IMR-90 (cell line): ENCODE measurements around the gene KDM1A. TPM values are rescaled to one million over a fixed set of nuclear protein-coding genes. Genes with fewer than 3 reads are reported as not detected.

Experiments used
- ATAC-seq: fragments of 200-7000 bp; cut with Tn5 transposase; 2 replicates; pipeline ENCODE4 v1.9.1; 2020; ENCODE audit warnings: low read depth, mild to moderate bottlenecking, moderate library complexity
- BruUV-seq: library from RNA; stranded (reverse); fragments of 400-500 nt; replicated peaks from 2 replicates; lab custom pipeline; 2021; lab: Mats Ljungman, UMichigan
- CTCF ChIA-PET: fragments of 300-600 bp; formaldehyde crosslinking; extraction: SDS; loops from one replicate; lab custom pipeline; 2021; ENCODE audit warnings: antibody characterized with exemption; lab: Yijun Ruan, JAX
- POLR2A ChIA-PET: fragments of 300-600 bp; sonication (Branson Sonifier 250); formaldehyde crosslinking; loops from one replicate; lab custom pipeline; 2022; ENCODE audit warnings: antibody characterized with exemption; ENCODE audit not compliant: unreplicated experiment; lab: Charles Lee
- DNase-seq: peaks from one replicate; pipeline ENCODE4 v3.0.0; 2013
- H2AFZ ChIP-seq: replicated peaks from 2 replicates; pipeline ENCODE3; 2013; ENCODE audit warnings: low read length, mild to moderate bottlenecking; ENCODE audit not compliant: poor library complexity
- H2AK5ac ChIP-seq: 2 replicates; pipeline ENCODE4 v1.6.1; 2013; ENCODE audit warnings: low read depth, low read length, inconsistent platforms
- H2AK9ac ChIP-seq: replicated peaks from 2 replicates; pipeline ENCODE3; 2013; ENCODE audit warnings: mild to moderate bottlenecking, low read depth, low read length, moderate library complexity; ENCODE audit not compliant: poor library complexity
- H2BK120ac ChIP-seq: 2 replicates; pipeline ENCODE4 v1.6.1; 2013; ENCODE audit warnings: low read depth, low read length, inconsistent platforms
- H2BK15ac ChIP-seq: 3 replicates; pipeline ENCODE4 v1.6.1; 2013; ENCODE audit warnings: low read depth, low read length, inconsistent platforms
- H2BK20ac ChIP-seq: 2 replicates; pipeline ENCODE4 v1.6.1; 2013; ENCODE audit warnings: low read depth, mild to moderate bottlenecking, inconsistent platforms, low read length, moderate library complexity
- H2BK5ac ChIP-seq: 2 replicates; pipeline ENCODE4 v1.6.1; 2013; ENCODE audit warnings: mild to moderate bottlenecking, low read depth, low read length, inconsistent platforms; ENCODE audit not compliant: poor library complexity, severe bottlenecking
- H3K14ac ChIP-seq: replicated peaks from 2 replicates; pipeline ENCODE4 v1.6.1; 2013; ENCODE audit warnings: low read depth, low read length, inconsistent platforms
- H3K18ac ChIP-seq: 2 replicates; pipeline ENCODE4 v1.6.1; 2013; ENCODE audit warnings: low read depth, low read length, control low read depth
- H3K23ac ChIP-seq: 2 replicates; pipeline ENCODE4 v1.6.1; 2013; ENCODE audit warnings: low read depth, low read length, inconsistent platforms
- H3K27ac ChIP-seq: 2 replicates; pipeline ENCODE4 v1.5.1; 2013; ENCODE audit warnings: mild to moderate bottlenecking, control low read depth, low read length; ENCODE audit not compliant: insufficient read depth
- H3K27me3 ChIP-seq: 2 replicates; pipeline ENCODE4 v1.6.1; 2013; ENCODE audit warnings: low read length; ENCODE audit not compliant: control insufficient read depth, insufficient read depth
- H3K36me3 ChIP-seq: 2 replicates; pipeline ENCODE4 v1.6.1; 2013; ENCODE audit warnings: low read length, mixed read lengths; ENCODE audit not compliant: control insufficient read depth, insufficient read depth
- H3K4ac ChIP-seq: 2 replicates; pipeline ENCODE4 v1.6.1; 2013; ENCODE audit warnings: low read depth, low read length, inconsistent platforms
- H3K4me1 ChIP-seq: 2 replicates; pipeline ENCODE4 v1.6.1; 2013; ENCODE audit warnings: low read length, mixed read lengths; ENCODE audit not compliant: control insufficient read depth, insufficient read depth
- H3K4me2 ChIP-seq: 2 replicates; pipeline ENCODE4 v1.6.1; 2013; ENCODE audit warnings: low read depth, mild to moderate bottlenecking, control low read depth, low read length, moderate library complexity
- H3K4me3 ChIP-seq: 2 replicates; pipeline ENCODE4 v1.5.1; 2013; ENCODE audit warnings: low read depth, mild to moderate bottlenecking, control low read depth, low read length, moderate library complexity; ENCODE audit not compliant: insufficient read depth
- H3K56ac ChIP-seq: 2 replicates; pipeline ENCODE4 v1.6.1; 2013; ENCODE audit warnings: low read length, inconsistent platforms; ENCODE audit not compliant: insufficient read depth; ENCODE audit errors: extremely low read depth
- H3K79me1 ChIP-seq, 2 experiments: 2 replicates each; pipeline ENCODE4 v1.6.1; 2013; ENCODE audit warnings: low read length in 2 of 2, inconsistent platforms in 1 of 2, low read depth in 1 of 2
- H3K9ac ChIP-seq: 2 replicates; pipeline ENCODE4 v1.6.1; 2013; ENCODE audit warnings: low read depth, low read length, control low read depth
- H3K9me1 ChIP-seq: 2 replicates; pipeline ENCODE4 v1.6.1; 2013; ENCODE audit warnings: low read length, inconsistent platforms; ENCODE audit not compliant: insufficient read depth
- H3K9me3 ChIP-seq: 2 replicates; pipeline ENCODE4 v1.6.1; 2013; ENCODE audit warnings: low read length; ENCODE audit not compliant: control insufficient read depth, insufficient read depth
- H4K20me1 ChIP-seq: 2 replicates; pipeline ENCODE4 v1.6.1; 2013; ENCODE audit warnings: low read length, inconsistent platforms; ENCODE audit not compliant: insufficient read depth
- H4K5ac ChIP-seq: 2 replicates; pipeline ENCODE4 v1.6.1; 2013; ENCODE audit warnings: mild to moderate bottlenecking, low read depth, low read length, control low read depth
- H4K8ac ChIP-seq, 2 experiments: 2 replicates each; pipeline ENCODE4 v1.6.1; 2013; ENCODE audit warnings: low read depth in 2 of 2, low read length in 2 of 2, control low read depth in 1 of 2, inconsistent platforms in 1 of 2
- H4K91ac ChIP-seq: 2 replicates; pipeline ENCODE4 v1.6.1; 2013; ENCODE audit warnings: low read depth, low read length, inconsistent platforms; ENCODE audit not compliant: insufficient read depth
- BHLHE40 ChIP-seq: fragments of 150-350 bp; IDR thresholded peaks from 2 replicates; pipeline ENCODE4 v1.6.1; 2016; ENCODE audit warnings: mild to moderate bottlenecking, low read depth, low read length
- CEBPB ChIP-seq: IDR thresholded peaks from 2 replicates; pipeline ENCODE4 v1.6.1; 2012; ENCODE audit warnings: low read depth, low read length, improper control_type of control experiment
- CHD1 ChIP-seq: IDR thresholded peaks from 2 replicates; pipeline ENCODE4 v1.6.1; 2012; ENCODE audit warnings: low read depth, low read length, improper control_type of control experiment
- CTCF ChIP-seq: conservative IDR thresholded peaks from 2 replicates; pipeline ENCODE4 v1.5.1; 2012; ENCODE audit warnings: mild to moderate bottlenecking, low read depth, low read length, improper control_type of control experiment
- ELK1 ChIP-seq: fragments of 150-350 bp; IDR thresholded peaks from 2 replicates; pipeline ENCODE4 v1.6.1; 2016; ENCODE audit warnings: low read depth, mild to moderate bottlenecking, low read length, moderate library complexity, borderline replicate concordance
- FOS ChIP-seq: fragments of 150-350 bp; IDR thresholded peaks from 2 replicates; pipeline ENCODE4 v1.6.1; 2016; ENCODE audit warnings: low read depth, low read length
- MAFK ChIP-seq: IDR thresholded peaks from 2 replicates; pipeline ENCODE4 v1.6.1; 2012; ENCODE audit warnings: low read depth, low read length, improper control_type of control experiment
- MAZ ChIP-seq: IDR thresholded peaks from 2 replicates; pipeline ENCODE4 v1.6.1; 2012; ENCODE audit warnings: low read depth, mild to moderate bottlenecking, low read length, improper control_type of control experiment, moderate library complexity, borderline replicate concordance
- MXI1 ChIP-seq: IDR thresholded peaks from 2 replicates; pipeline ENCODE4 v1.6.1; 2012; ENCODE audit warnings: low read depth, mild to moderate bottlenecking, low read length, moderate library complexity, borderline replicate concordance
- NFE2L2 ChIP-seq: fragments of 150-350 bp; IDR thresholded peaks from 2 replicates; pipeline ENCODE4 v1.6.1; 2016; ENCODE audit warnings: low read depth, mild to moderate bottlenecking, low read length
- POLR2A ChIP-seq: IDR thresholded peaks from 2 replicates; pipeline ENCODE4 v1.6.1; 2012; ENCODE audit warnings: mild to moderate bottlenecking, low read depth, low read length
- RAD21 ChIP-seq: IDR thresholded peaks from 2 replicates; pipeline ENCODE4 v1.6.1; 2012; ENCODE audit warnings: low read length, improper control_type of control experiment
- RCOR1 ChIP-seq: IDR thresholded peaks from 2 replicates; pipeline ENCODE4 v1.6.1; 2012; ENCODE audit warnings: mild to moderate bottlenecking, low read length, improper control_type of control experiment; ENCODE audit not compliant: insufficient replicate concordance
- RFX5 ChIP-seq: IDR thresholded peaks from 2 replicates; pipeline ENCODE4 v1.8.0; 2012; ENCODE audit warnings: low read depth, mild to moderate bottlenecking, low read length, moderate library complexity
- SMC3 ChIP-seq: fragments of 150-350 bp; IDR thresholded peaks from 2 replicates; pipeline ENCODE4 v1.6.1; 2016; ENCODE audit warnings: low read depth, mild to moderate bottlenecking, antibody characterized with exemption, low read length, moderate library complexity
- WGBS, 2 experiments: methylation state at CpG; one replicate each; pipeline versions ENCODE4 v1.1.5 to v1.1.7; 2013; ENCODE audit warnings: missing lambda C conversion rate in 2 of 2; ENCODE audit not compliant: insufficient read length in 1 of 2; ENCODE audit errors: extremely low coverage in 2 of 2; 5-methylcytosine and 5-hydroxymethylcytosine counted together
- dilution Hi-C: fragments of 300-500 bp; cut with HindIII; formaldehyde crosslinking; loops from one replicate; pipeline ENCODE4 v1.14.3; 2018; ENCODE audit warnings: low sequenced_read_pairs; ENCODE audit not compliant: unreplicated experiment
- in situ Hi-C: fragments of 300-500 bp; cut with MboI; formaldehyde crosslinking; loops from 3 replicates; pipeline ENCODE4 v1.14.3; 2019; ENCODE audit warnings: low sequenced_read_pairs, inconsistent platforms, mixed read lengths
- intact Hi-C: fragments of 100-400 bp; cut with micrococcal nuclease; formaldehyde crosslinking; loops from 2 replicates; pipeline ENCODE4 v1.10.0; 2022
- polyA plus RNA-seq, 3 experiments: library from polyadenylated mRNA; depleted of rRNA; stranded (reverse); fragments of >200 nt; gene quantifications; 2 replicates each; pipeline ENCODE4 v1.2.3, GENCODE V29; 2012; ENCODE audit warnings: low replicate concordance in 1 of 3
- total RNA-seq: library from RNA; depleted of rRNA; stranded (reverse); fragments of >200 nt; gene quantifications from 2 replicates; pipeline ENCODE4 v1.2.3, GENCODE V29; 2012
- TF ChIP-seq, protein P1 (sequence below): fragments of 150-350 bp; IDR thresholded peaks from 2 replicates; pipeline ENCODE4 v1.6.1; 2017; ENCODE audit warnings: mild to moderate bottlenecking, antibody characterized with exemption, low read length, low read depth

KDM1A gene
- total and polyA plus RNA-seq, 2 of the 4 experiments (the other 2 are of a cell fraction) = 58.7 to 104 TPM

DNA sequence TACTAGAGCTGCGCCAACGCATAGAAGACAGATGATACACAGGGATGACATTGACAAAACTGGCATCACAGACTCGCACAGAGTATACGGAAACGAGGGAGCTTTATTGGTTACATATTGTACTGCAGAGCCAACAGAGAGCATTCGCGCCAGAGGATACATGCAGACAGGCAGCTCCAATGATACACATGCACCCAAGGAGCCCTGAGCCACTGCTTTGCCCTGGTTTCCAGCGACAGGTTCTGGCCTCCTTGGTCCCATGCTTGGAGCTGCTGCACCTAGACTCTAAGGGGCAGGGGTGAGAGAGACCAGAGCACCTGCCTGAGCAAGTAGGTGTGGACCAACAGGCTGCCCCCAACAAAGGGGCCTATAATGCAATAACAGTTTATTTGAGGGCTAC lies 65.6 kb downstream of the KDM1A start:
- no peak overlapping the region for H3K23ac ChIP-seq
- H2AFZ ChIP-seq = no peak overlapping the region
- no peak overlapping the region for H2AK9ac ChIP-seq
- no peak overlapping the region for H3K18ac ChIP-seq
- no peak for TF ChIP-seq NFE2L2
- TF ChIP-seq CHD1 = no peak
- no peak for TF ChIP-seq ELK1
- TF ChIP-seq, protein P1, sequence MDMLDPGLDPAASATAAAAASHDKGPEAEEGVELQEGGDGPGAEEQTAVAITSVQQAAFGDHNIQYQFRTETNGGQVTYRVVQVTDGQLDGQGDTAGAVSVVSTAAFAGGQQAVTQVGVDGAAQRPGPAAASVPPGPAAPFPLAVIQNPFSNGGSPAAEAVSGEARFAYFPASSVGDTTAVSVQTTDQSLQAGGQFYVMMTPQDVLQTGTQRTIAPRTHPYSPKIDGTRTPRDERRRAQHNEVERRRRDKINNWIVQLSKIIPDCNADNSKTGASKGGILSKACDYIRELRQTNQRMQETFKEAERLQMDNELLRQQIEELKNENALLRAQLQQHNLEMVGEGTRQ = no peak
- no peak for TF ChIP-seq FOS
- no peak for TF ChIP-seq CEBPB
- no peak for TF ChIP-seq CTCF
- no peak for TF ChIP-seq SMC3
- no peak for TF ChIP-seq RCOR1
- TF ChIP-seq BHLHE40 = no peak
- TF ChIP-seq RAD21 = no peak
- TF ChIP-seq MXI1 = no peak
- no peak for TF ChIP-seq MAZ
- no peak for TF ChIP-seq POLR2A
- TF ChIP-seq RFX5 = no peak
- no peak for TF ChIP-seq MAFK
- H3K27ac ChIP-seq = no peak overlapping the region
- no peak overlapping the region for H4K91ac ChIP-seq
- no peak for ATAC-seq
- H2BK5ac ChIP-seq = no peak overlapping the region
- intact Hi-C loops (no loop called here), in situ Hi-C loops (loop anchor here (5.0 kb wide), 1 partner anchor 192 kb away; no protein-coding TSS in a partner anchor), dilution Hi-C loops (no loop called here)
- H2BK20ac ChIP-seq = no peak overlapping the region
- no peaks in the 10 kb centered on the region for H3K9me3 ChIP-seq
- H3K4me3 ChIP-seq = no peak overlapping the region
- WGBS, 2 experiments = 86% methylated on average over 5 of the region's 8 CpGs; no CpG with 5 or more reads in 1 of the 2 experiments
- H4K8ac ChIP-seq = no peak overlapping the region
- H3K14ac ChIP-seq = no peak overlapping the region
- no peak overlapping the region for H2BK15ac ChIP-seq
- no peaks in the 10 kb centered on the region for H3K4me1 ChIP-seq
- H3K27me3 ChIP-seq = no peaks in the 10 kb centered on the region
- H3K79me1 ChIP-seq = peaks cover 27 to 80% of the 10 kb centered on the region in 2 experiments
- peaks cover 11% of the 10 kb centered on the region; the same call in 1 of the 2 replicates for H3K9me1 ChIP-seq
- no TSS peak for BruUV-seq
- ChIA-PET POLR2A (no interaction called here), CTCF (no interaction called here)
- no peak overlapping the region for H4K5ac ChIP-seq
- H2AK5ac ChIP-seq = no peak overlapping the region
- peaks cover 26% of the 10 kb centered on the region; the same call in 1 of the 2 replicates for H4K20me1 ChIP-seq
- H3K4me2 ChIP-seq = no peak overlapping the region
- no peak overlapping the region for H3K4ac ChIP-seq
- H3K36me3 ChIP-seq = peaks cover 73% of the 10 kb centered on the region
- no peak for DNase-seq
- H3K56ac ChIP-seq = no peak overlapping the region
- no peak overlapping the region for H3K9ac ChIP-seq
- no peak overlapping the region for H2BK120ac ChIP-seq
